ENCODE data around the gene HMG20A.

The HMG20A gene

DNA sequence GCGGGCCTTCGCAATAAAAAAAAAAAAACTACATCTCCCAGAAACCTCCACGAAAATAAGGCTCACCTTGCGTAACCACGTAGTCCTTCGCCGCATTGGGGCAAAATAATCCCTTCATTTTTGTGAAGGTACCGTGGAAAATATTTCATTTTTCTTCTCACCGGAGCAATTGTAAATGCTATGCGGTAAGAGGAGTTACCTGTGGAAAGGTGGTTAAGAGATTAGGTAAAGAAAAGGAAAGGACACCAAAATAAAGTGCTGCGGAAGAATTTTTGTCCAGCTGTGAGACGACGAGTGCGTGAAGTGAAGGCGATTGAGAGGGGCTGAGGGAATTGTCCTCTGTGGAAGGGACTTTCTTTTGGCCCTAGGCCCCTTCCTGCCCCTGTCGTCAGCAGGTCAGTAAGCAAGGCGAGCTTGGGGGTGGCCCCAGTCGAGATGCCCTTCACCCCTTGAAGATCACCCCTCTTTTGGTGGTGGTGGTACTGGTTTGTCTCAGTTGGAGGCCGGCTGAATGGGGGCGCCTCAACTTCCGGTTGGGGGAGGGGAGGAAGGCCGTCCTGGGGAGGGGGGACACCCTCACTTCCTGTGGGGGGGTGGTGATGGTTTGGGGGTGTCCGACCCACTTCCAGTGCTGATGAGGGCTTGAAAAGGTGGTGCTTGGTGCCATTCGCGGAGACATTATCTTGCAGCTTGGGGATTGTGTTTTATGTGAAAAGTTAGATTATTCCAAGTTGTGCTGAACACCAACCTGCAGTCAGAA lies at the start of gene HMG20A:
Gene HMG20A, plus strand, starts transcription at position 279 of the 760 bp plus-strand sequence. CDS start 37,520 bp downstream, outside the sequence.
- FAIRE-seq (no peak), DNase-seq (ENCODE audit: insufficient read length, low spot score) (peak; percentile 40)
- TF ChIP-seq POLR2A (IDR thresholded peaks at IDR 0.05; ENCODE audit: low read depth, low read length), result peak; percentile 45

DNA sequence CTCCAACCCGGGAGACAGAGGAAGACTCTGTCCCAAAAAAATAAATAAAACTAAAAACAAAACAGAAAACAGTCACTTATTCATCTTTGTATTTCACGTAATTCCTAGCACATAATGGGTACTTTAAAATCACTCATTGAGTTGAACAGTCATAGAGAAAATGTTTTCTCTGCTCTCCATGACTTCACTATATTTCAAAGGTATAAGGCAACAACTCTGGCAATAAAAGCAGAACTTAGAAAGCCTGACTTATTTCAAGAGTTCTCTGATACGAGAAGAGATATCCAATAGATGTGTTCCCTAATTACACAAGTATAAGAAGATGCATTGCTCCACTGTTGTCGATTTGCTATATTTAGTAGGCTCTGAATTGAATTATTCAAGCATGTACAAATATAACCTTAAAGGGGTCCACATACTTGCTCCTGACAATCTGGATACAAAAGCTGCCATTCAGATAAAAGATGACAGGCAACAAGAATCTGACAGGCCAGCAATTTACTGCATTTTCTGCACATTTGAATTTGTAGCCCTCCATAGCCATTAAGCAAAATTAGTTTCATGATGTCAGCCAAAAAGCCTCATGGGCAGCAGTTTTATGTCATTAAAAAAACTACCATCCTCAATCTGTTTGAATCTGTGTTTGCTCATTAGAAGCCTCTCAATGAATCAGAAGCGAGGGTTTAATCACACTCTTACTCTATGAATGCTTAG lies 48.7 kb upstream of the HMG20A start:
- TF ChIP-seq POLR2A (IDR thresholded peaks at IDR 0.05; ENCODE audit: low read depth, low read length), result no peak
- FAIRE-seq, result no peak
- no peak for DNase-seq (ENCODE audit: insufficient read length, low spot score)

DNA sequence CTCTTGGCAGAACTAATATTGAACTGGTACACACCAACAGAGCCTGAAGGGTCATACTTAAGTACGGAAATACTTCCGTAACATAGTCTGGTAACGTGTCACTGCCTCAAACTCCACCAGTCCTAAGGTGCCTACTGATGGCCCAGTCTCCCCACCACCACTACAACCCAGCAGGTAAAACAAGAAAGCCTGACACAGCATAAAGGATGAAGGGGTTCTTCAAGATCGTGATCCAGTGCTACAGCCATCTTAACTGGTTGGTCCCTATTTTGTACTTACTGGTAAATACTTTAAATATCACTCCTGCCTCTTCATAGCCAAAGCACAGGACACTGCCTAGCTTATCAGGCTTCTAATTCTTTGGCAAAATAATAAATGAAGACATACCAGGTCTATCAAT lies 47.2 kb upstream of the HMG20A start:
- no peak for FAIRE-seq
- no peak for TF ChIP-seq POLR2A (IDR thresholded peaks at IDR 0.05; ENCODE audit: low read depth, low read length)
- DNase-seq (ENCODE audit: insufficient read length, low spot score), result no peak

DNA sequence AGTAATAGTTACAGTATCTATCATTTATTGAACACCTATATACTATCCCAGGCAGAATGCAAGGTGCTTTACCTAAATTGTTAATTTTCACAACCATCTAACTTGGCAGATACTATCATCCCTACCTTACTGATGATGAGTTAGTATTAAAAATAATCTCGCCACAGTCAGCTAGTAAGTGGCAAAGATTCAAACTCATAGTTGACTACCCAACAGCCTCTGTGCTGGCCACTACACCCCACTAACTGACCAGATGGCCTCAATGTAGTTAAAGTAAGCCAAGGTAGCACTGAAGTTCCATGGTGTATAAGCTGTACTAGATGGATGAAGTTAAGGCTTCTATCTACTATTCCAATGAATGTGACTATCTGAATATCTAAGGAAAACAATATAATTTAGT lies 45.6 kb upstream of the HMG20A start:
- no peak for TF ChIP-seq POLR2A (IDR thresholded peaks at IDR 0.05; ENCODE audit: low read depth, low read length)
- no peak for FAIRE-seq
- no peak for DNase-seq (ENCODE audit: insufficient read length, low spot score)

DNA sequence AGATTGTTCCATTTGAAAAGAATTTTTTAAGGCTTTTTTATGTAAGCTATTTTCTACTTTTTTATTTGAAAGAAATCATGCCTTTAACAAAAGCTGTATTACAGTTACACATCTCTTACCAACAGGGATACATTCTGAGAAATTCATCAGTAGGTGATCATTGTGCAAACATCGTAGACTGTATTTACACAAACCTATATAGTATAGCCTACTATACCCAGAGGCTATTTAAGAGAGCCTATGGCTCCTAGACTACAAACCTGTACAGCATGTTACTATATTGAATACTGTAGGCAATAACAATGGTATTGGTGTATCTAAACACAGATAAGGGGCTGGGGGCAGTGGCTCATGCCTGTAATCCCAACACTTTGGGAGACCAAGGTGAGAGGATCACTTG lies 43.9 kb upstream of the HMG20A start:
- no peak for DNase-seq (ENCODE audit: insufficient read length, low spot score)
- no peak for TF ChIP-seq POLR2A (IDR thresholded peaks at IDR 0.05; ENCODE audit: low read depth, low read length)
- no peak for FAIRE-seq

DNA sequence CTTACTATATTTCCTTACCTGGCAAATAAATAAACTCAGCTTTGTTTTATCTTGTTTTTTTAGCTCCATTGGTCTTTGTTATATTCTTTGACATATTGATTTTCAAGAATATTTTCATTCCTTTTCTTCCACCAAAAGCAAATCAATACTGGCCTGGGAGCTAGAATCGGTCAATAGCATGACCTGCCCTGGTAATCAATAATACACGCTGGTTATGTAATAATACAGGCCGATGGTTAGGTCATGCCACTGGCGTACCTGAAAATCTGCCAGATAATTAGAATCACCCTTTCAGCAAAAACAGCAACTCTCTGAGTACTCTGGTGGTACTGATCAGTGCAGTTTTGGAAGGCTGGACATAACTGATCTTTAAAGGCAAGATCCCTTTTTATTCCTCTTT lies 40.7 kb upstream of the HMG20A start:
- FAIRE-seq (no peak), DNase-seq (ENCODE audit: insufficient read length, low spot score) (no peak)

DNA sequence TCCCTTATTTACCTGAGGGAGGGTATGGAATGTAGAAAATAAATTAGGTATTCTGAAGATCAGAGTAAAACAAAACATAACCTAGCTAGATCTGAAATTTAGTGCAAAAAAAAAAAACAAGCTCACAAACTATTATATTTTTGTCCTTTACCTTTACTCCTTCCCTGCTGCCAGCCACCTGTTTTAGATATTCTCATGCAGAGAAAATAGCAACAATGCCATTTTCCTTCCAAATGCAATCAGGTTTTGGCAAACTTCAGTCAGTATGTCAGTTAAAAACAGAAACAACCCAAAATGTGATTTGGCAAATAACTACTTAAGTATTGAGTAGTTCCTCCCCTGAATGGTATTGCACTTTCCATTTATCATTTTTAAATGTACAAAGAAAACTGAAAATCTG lies 36.6 kb upstream of the HMG20A start:
- FAIRE-seq (no peak), DNase-seq (ENCODE audit: insufficient read length, low spot score) (no peak)
- TF ChIP-seq POLR2A (IDR thresholded peaks at IDR 0.05; ENCODE audit: low read depth, low read length), result no peak

More for the DNA sequence above, 40.7 kb upstream of the HMG20A start:
- TF ChIP-seq POLR2A (IDR thresholded peaks at IDR 0.05; ENCODE audit: low read depth, low read length), result no peak

DNA sequence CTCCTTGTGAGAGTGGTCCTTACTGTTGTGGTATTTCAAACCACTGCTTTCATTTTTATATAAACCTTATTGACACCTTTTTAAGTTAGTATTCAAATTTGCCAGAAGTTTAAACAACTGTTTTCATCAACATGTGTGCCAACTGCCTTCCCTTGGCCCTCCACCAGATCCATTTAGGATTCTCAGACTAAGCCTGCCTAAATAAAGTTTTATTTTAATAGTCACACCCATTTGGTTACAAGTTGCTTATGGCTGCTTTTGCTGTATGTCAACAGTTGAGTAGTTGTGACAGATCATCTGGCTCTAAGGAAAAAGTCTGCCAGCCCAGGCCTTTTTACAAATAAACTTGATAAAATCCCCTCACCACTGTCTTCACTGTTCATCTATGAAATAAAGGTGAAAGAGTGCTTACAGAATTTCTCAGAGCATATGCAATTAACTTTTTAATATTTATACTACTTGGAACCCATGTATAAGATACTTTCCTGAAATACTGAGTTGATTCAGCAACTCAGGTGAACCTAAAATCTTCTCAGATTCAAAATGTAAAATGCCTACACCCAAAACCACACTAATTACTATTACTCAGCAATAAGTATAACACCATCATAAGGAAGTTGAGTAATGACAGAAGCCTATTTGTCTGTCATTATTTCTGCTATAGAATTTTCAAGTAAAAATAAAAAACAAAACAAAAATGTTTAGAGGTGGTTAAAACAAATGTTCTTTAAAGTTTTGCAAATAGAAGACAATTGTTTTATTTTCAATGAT lies 35.9 kb upstream of the HMG20A start:
- no peak for FAIRE-seq
- DNase-seq (ENCODE audit: insufficient read length, low spot score), result no peak

DNA sequence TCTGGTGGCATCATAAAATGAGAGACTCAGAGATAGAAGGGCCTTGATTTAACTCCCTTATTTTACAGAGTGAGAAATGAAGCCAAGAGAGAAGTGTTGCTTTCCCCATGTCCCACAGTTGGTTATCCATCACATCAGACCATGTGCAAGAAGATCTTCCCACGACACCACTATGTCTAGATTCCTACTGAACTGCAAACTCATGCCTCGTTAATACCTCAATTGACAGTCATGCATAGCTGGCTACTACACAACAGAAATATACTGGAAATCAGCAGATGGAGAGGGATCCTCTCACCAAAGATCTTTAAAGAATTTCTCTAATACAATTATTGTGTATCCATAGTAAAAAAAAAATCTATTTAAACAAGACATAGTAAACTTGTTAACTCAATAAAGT lies 34.1 kb upstream of the HMG20A start:
- DNase-seq (ENCODE audit: insufficient read length, low spot score) (no peak), FAIRE-seq (no peak)
- TF ChIP-seq POLR2A (IDR thresholded peaks at IDR 0.05; ENCODE audit: low read depth, low read length), result no peak

More for the DNA sequence above, 35.9 kb upstream of the HMG20A start:
- TF ChIP-seq POLR2A (IDR thresholded peaks at IDR 0.05; ENCODE audit: low read depth, low read length), result no peak

DNA sequence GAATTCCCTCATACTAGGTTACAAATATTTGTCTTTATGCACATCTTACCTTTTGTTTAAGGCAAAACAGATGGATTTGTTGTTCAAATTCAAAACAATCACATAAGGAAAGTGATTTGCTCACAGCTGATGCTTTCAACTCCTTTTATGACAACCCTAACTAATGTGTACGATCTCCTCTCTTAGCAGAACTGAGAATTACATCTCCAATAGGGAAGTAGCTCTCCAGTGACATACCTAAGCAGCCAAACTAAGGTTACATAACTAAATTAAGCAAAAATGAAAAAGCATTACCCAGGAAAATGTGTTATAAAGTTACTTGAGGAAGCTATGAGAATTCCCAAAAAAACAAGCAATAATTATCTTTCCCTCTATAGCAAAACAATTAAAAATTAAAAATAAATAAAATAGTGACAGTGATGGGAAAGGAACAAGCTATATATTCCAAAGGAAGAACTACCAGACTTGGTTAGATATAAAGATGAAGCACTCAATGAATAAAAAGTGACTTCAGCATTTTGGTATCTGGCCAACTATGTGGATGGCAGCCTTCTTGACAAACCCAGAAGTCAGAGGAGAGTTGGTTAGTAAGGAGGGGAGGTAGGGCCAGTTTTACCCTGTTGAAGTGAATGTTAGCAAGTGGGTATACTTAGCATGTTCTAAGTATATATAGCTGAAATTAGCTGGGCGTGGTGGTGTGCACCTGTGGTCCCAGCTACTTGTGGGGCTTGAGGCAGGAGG lies 33.2 kb upstream of the HMG20A start:
- no peak for DNase-seq (ENCODE audit: insufficient read length, low spot score)
- no peak for TF ChIP-seq POLR2A (IDR thresholded peaks at IDR 0.05; ENCODE audit: low read depth, low read length)
- no peak for FAIRE-seq

DNA sequence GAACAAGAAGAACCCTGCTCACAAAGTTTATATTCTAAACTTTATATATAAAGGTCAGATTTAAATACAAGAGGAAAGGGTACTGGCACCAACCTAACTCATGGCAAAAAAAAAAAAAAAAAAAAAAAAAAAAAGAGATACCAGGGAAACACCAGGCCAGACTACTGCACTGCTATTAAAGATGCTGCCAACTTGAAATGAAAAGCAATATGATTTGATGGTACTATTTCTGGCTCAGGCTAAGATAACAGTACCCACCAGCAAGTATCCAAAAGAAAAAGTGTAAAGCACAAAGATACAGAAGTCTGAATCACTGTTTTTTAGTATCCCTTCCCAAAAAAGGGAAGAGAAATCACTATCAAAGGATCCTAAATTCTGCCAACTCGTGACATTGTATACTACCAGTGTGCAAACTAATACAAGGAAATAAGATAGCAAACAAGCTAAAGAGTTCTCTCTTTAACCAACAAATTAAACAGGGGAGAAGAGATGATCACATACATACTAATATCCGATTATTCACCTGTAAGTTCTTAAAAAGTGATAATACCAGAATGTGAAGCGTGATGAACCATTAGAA lies 29.2 kb upstream of the HMG20A start:
- no peak for DNase-seq (ENCODE audit: insufficient read length, low spot score)
- no peak for FAIRE-seq
- no peak for TF ChIP-seq POLR2A (IDR thresholded peaks at IDR 0.05; ENCODE audit: low read depth, low read length)

DNA sequence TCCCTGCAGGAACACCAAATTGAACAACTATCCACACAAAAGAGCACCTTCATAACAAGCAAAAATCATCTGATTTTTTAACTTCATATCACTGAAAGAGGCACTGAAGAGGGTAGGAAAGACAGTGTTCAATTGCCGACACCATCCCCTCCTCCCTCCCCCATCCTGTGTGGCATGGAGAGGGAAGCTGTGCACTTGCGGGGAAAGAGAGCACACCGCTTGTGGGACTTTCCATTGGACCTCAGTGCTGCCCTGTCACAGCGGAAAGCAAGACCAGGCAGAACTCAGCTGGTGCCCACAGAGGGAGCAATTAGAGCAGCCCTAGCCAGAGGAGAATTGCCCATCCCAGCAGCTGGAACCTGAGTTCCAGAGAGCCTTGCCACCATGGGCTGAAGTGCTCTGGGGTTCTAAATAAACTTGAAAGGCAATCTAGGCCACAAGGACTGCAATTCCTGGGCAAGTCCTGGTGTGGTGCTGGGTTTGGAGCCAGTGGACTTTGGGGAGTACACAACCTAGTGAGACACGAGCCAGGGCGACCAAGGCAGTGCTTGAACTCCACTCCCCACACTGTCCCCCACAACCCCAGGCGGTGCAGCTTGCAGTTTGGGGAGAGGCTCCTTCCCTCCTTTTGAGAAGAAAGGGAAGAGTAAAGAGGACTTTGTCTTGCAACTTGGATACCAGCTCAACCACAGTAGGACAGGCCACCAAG lies 27.8 kb upstream of the HMG20A start:
- TF ChIP-seq POLR2A (IDR thresholded peaks at IDR 0.05; ENCODE audit: low read depth, low read length), result no peak
- no peak for DNase-seq (ENCODE audit: insufficient read length, low spot score)
- FAIRE-seq, result no peak

DNA sequence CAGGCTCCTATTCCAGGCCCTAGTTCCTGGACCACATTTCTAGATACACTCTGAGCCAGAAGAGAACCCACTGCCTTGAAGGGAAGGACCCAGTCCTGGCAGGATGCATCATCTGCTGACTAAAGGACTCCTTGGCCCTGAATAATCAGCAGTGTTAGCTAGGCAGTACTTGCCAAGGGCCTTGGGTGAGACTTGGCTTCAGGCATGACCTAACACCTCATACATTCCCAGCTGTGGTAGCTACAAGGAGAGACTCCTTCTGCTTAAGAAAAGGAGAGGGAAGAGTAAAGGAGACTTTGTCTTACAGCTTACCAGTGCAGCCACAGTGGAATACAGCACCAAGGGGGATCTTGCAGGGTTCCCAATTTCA lies 27.2 kb upstream of the HMG20A start:
- FAIRE-seq, result peak; percentile 84
- no peak for DNase-seq (ENCODE audit: insufficient read length, low spot score)
- TF ChIP-seq POLR2A (IDR thresholded peaks at IDR 0.05; ENCODE audit: low read depth, low read length), result no peak
